MV-4-11 (cell line): ENCODE results near the gene GRIP2.

ENCODE experiments used
- DNase-seq: peaks from one replicate; lab custom pipeline; 2025; lab: John Stamatoyannopoulos, UW

GRIP2 gene

GRCh38 chr3:14539384-14539741, 779 bp downstream of the GRIP2 start:
- DNase-seq: no peak

GRCh38 chr3:14538451-14539088, 1.6 kb downstream of the GRIP2 start:
- no peak for DNase-seq

GRCh38 chr3:14537590-14538450, 2.3 kb downstream of the GRIP2 start:
- no peak for DNase-seq

GRCh38 chr3:14536837-14537589, 3.1 kb downstream of the GRIP2 start:
- no peak for DNase-seq

GRCh38 chr3:14536055-14536815, 3.9 kb downstream of the GRIP2 start:
- no peak for DNase-seq

GRCh38 chr3:14535616-14536015, 4.5 kb downstream of the GRIP2 start:
- no peak for DNase-seq

GRCh38 chr3:14534516-14535191, 5.5 kb downstream of the GRIP2 start:
- no peak for DNase-seq

- no peak for DNase-seq
These were observed 6.6 kb downstream of the GRIP2 start for GRCh38 chr3:14533457-14533958.

GRCh38 chr3:14532691-14533456, 7.3 kb downstream of the GRIP2 start:
- no peak for DNase-seq

- DNase-seq: no peak
These were observed 8.2 kb downstream of the GRIP2 start for GRCh38 chr3:14531856-14532395.

GRCh38 chr3:14528081-14528480, 12.1 kb downstream of the GRIP2 start:
- DNase-seq: no peak

GRCh38 chr3:14525685-14526631, 14.2 kb downstream of the GRIP2 start:
- peak; percentile 10 for DNase-seq

GRCh38 chr3:14524920-14525660, 15.1 kb downstream of the GRIP2 start:
- DNase-seq: no peak

GRCh38 chr3:14524311-14524711, 15.8 kb downstream of the GRIP2 start:
- no peak for DNase-seq

- no peak for DNase-seq
These were observed 16.4 kb downstream of the GRIP2 start for GRCh38 chr3:14523792-14524191.

- DNase-seq: no peak
These were observed 17.4 kb downstream of the GRIP2 start for GRCh38 chr3:14522768-14523167.

GRCh38 chr3:14522129-14522691, 17.9 kb downstream of the GRIP2 start:
- no peak for DNase-seq

- no peak for DNase-seq
These were observed 18.5 kb downstream of the GRIP2 start for GRCh38 chr3:14521611-14522010.
